ENCODE results near the gene ZNF592. TPM values are rescaled to one million over a fixed set of nuclear protein-coding genes. Genes with fewer than 3 reads are reported as not detected.

ZNF592 gene
- total and polyA plus RNA-seq, 2 donors (not counting 1 experiment from before 2014, with no cell fraction given), result 5.1 to 7.5 TPM

GRCh38 chr15:84782346-84782745 is 34.0 kb downstream of the ZNF592 start:
- Histone ChIP-seq H4K20me1 (ENCODE audit: control insufficient read depth, extremely low read depth, insufficient read depth, low read length) (no peaks in the 10 kb centered on the region), H3K27me3 (ENCODE audit: control insufficient read depth, insufficient read depth, low read length) (no peaks in the 10 kb centered on the region), H3K4me3 (replicated peaks in 1 of 4; ENCODE audit: control extremely low read depth in 1 of 4, insufficient read depth in 1 of 4, low read depth in 3 of 4, low read length in 4 of 4) (no peak overlapping the region), H3K79me2 (ENCODE audit: control insufficient read depth, insufficient read depth, low read length) (peaks cover 21% of the 10 kb centered on the region), H3K9ac (ENCODE audit: insufficient read depth, low read length) (no peak overlapping the region), H3K27ac (ENCODE audit: insufficient read depth, low read length) (no peak overlapping the region), H2AFZ (ENCODE audit: low read length) (no peak overlapping the region), H3K4me1 (ENCODE audit: control insufficient read depth, extremely low read depth, insufficient read depth, low read length) (peaks cover 3% of the 10 kb centered on the region), H3K9me3 (ENCODE audit: control insufficient read depth, insufficient read depth, low read depth, low read length) (no peaks in the 10 kb centered on the region), H3K36me3 (ENCODE audit: control insufficient read depth, insufficient read depth, low read length) (peaks cover 16% of the 10 kb centered on the region), H3K4me2 (ENCODE audit: extremely low read depth, insufficient read depth, low read length) (no peak overlapping the region)
- no peak for TF ChIP-seq CTCF (conservative IDR thresholded peaks at IDR 0.05 in 1 of 2, IDR thresholded peaks at IDR 0.05 in 1 of 2; ENCODE audit: low read depth in 1 of 2, low read length in 2 of 2)
- no peak for TF ChIP-seq EZH2 (IDR thresholded peaks at IDR 0.05; ENCODE audit: low read length, missing control alignments)
- DNase-seq (ENCODE audit: low read depth in 2 of 2), result no peak

GRCh38 chr15:84783493-84784251 is 35.3 kb downstream of the ZNF592 start:
- peaks cover 29% of the 10 kb centered on the region for H3K79me2 ChIP-seq (ENCODE audit: control insufficient read depth, insufficient read depth, low read length)
- no peak overlapping the region for H3K4me2 ChIP-seq (ENCODE audit: extremely low read depth, insufficient read depth, low read length)
- no peak overlapping the region for H2AFZ ChIP-seq (ENCODE audit: low read length)
- no peak overlapping the region for H3K27ac ChIP-seq (ENCODE audit: insufficient read depth, low read length)
- no peak overlapping the region for H3K9ac ChIP-seq (ENCODE audit: insufficient read depth, low read length)
- TF ChIP-seq EZH2 (IDR thresholded peaks at IDR 0.05; ENCODE audit: low read length, missing control alignments), result no peak
- no peak for TF ChIP-seq CTCF (conservative IDR thresholded peaks at IDR 0.05 in 1 of 2, IDR thresholded peaks at IDR 0.05 in 1 of 2; ENCODE audit: low read depth in 1 of 2, low read length in 2 of 2)
- H3K27me3 ChIP-seq (ENCODE audit: control insufficient read depth, insufficient read depth, low read length), result no peaks in the 10 kb centered on the region
- DNase-seq (ENCODE audit: low read depth in 2 of 2), result no peak
- H4K20me1 ChIP-seq (ENCODE audit: control insufficient read depth, extremely low read depth, insufficient read depth, low read length), result no peaks in the 10 kb centered on the region
- H3K4me3 ChIP-seq (replicated peaks in 1 of 4; ENCODE audit: control extremely low read depth in 1 of 4, insufficient read depth in 1 of 4, low read depth in 3 of 4, low read length in 4 of 4), result no peak overlapping the region
- peaks cover 6% of the 10 kb centered on the region for H3K4me1 ChIP-seq (ENCODE audit: control insufficient read depth, extremely low read depth, insufficient read depth, low read length)
- peaks cover 16% of the 10 kb centered on the region for H3K36me3 ChIP-seq (ENCODE audit: control insufficient read depth, insufficient read depth, low read length)
- no peaks in the 10 kb centered on the region for H3K9me3 ChIP-seq (ENCODE audit: control insufficient read depth, insufficient read depth, low read depth, low read length)

GRCh38 chr15:84784262-84784661 is 35.9 kb downstream of the ZNF592 start:
- no peak for DNase-seq (ENCODE audit: low read depth in 2 of 2)
- Histone ChIP-seq H3K9ac (ENCODE audit: insufficient read depth, low read length) (no peak overlapping the region), H3K9me3 (ENCODE audit: control insufficient read depth, insufficient read depth, low read depth, low read length) (no peaks in the 10 kb centered on the region), H3K79me2 (ENCODE audit: control insufficient read depth, insufficient read depth, low read length) (peaks cover 30% of the 10 kb centered on the region), H2AFZ (ENCODE audit: low read length) (no peak overlapping the region), H3K4me1 (ENCODE audit: control insufficient read depth, extremely low read depth, insufficient read depth, low read length) (peaks cover 6% of the 10 kb centered on the region), H3K4me2 (ENCODE audit: extremely low read depth, insufficient read depth, low read length) (no peak overlapping the region), H3K27ac (ENCODE audit: insufficient read depth, low read length) (no peak overlapping the region), H3K4me3 (replicated peaks in 1 of 4; ENCODE audit: control extremely low read depth in 1 of 4, insufficient read depth in 1 of 4, low read depth in 3 of 4, low read length in 4 of 4) (no peak overlapping the region), H4K20me1 (ENCODE audit: control insufficient read depth, extremely low read depth, insufficient read depth, low read length) (no peaks in the 10 kb centered on the region), H3K36me3 (ENCODE audit: control insufficient read depth, insufficient read depth, low read length) (peaks cover 16% of the 10 kb centered on the region), H3K27me3 (ENCODE audit: control insufficient read depth, insufficient read depth, low read length) (no peaks in the 10 kb centered on the region)
- TF ChIP-seq EZH2 (IDR thresholded peaks at IDR 0.05; ENCODE audit: low read length, missing control alignments) (no peak), CTCF (conservative IDR thresholded peaks at IDR 0.05 in 1 of 2, IDR thresholded peaks at IDR 0.05 in 1 of 2; ENCODE audit: low read depth in 1 of 2, low read length in 2 of 2) (no peak)

Measured in fibroblast of lung (primary cell).